DOHH2 (cell line): Measurements from ENCODE around the gene LRRC3.
A peak's percentile ranks its signal among the peaks of the same experiment; 100 is the strongest.

Experiments
- CTCF ChIP-seq: fragments of 200-600 bp; sonication (generic); IDR thresholded peaks from one replicate; pipeline ENCODE4 v1.5.1; 2014; ENCODE audit warnings: antibody characterized with exemption, mild to moderate bottlenecking, low read depth, low read length; ENCODE audit not compliant: poor library complexity, severe bottlenecking
- EZH2phosphoT487 ChIP-seq: fragments of 200-600 bp; sonication (generic); IDR thresholded peaks from 2 replicates; pipeline ENCODE4 v1.6.1; 2017; ENCODE audit warnings: borderline replicate concordance, mild to moderate bottlenecking, antibody characterized with exemption, low read length, moderate library complexity, mixed read lengths

DNA sequence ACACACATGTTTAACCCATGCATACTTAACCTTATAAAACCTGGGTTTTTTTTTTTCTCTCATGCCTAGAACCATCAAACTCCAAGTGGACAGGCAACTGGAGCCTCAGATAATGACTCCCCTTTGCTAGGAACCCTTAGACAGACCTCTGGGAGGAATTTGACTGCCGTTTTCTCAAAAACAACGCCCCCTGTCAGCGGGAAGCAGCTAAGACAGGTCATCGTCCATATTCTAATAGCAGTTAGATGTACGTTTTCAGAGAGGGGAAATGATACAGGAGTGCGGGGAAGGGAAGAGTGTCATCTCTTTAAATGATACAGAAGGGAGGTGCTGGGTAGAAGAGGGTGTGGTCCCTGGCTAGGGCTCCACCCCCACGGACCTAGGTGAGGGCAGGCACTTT lies 34.7 kb downstream of the LRRC3 start:
- TF ChIP-seq CTCF, result peak; percentile 48
- no peak for TF ChIP-seq EZH2phosphoT487
